Parathyroid adenoma (tissue), 2 donors: ENCODE measurements around the gene MYD88.

ENCODE experiments used
- H2AFZ ChIP-seq: fragments of 300-600 bp; sonication (generic); one replicate; pipeline ENCODE4 v1.7.0; 2017; ENCODE audit warnings: antibody characterized with exemption, mild to moderate bottlenecking
- H3K27ac ChIP-seq: fragments of 300-600 bp; sonication (generic); one replicate; pipeline ENCODE4 v1.7.0; 2017
- H3K27me3 ChIP-seq: fragments of 300-600 bp; sonication (generic); one replicate; pipeline ENCODE4 v1.7.0; 2017; ENCODE audit warnings: low read length; ENCODE audit not compliant: control insufficient read depth, insufficient read depth
- H3K36me3 ChIP-seq: fragments of 300-600 bp; sonication (generic); one replicate; pipeline ENCODE4 v1.7.0; 2017; ENCODE audit warnings: low read length; ENCODE audit not compliant: control insufficient read depth, insufficient read depth
- H3K4me1 ChIP-seq: fragments of 300-600 bp; sonication (generic); one replicate; pipeline ENCODE4 v1.7.0; 2017; ENCODE audit warnings: control low read depth
- H3K4me2 ChIP-seq: fragments of 300-600 bp; sonication (generic); one replicate; pipeline ENCODE4 v1.7.0; 2017; ENCODE audit warnings: low read length
- H3K4me3 ChIP-seq: fragments of 300-600 bp; sonication (generic); one replicate; pipeline ENCODE4 v1.7.0; 2017; ENCODE audit warnings: low read depth, low read length
- H3K79me2 ChIP-seq: fragments of 300-600 bp; sonication (generic); one replicate; pipeline ENCODE4 v1.7.0; 2017; ENCODE audit warnings: control low read depth
- H3K9ac ChIP-seq: fragments of 300-600 bp; sonication (generic); one replicate; pipeline ENCODE4 v1.7.0; 2017; ENCODE audit warnings: mild to moderate bottlenecking
- H3K9me3 ChIP-seq: fragments of 300-600 bp; sonication (generic); one replicate; pipeline ENCODE4 v1.7.0; 2017; ENCODE audit warnings: low read length; ENCODE audit not compliant: control insufficient read depth
- TF ChIP-seq, protein P1 (sequence below): fragments of 300-600 bp; sonication (generic); IDR thresholded peaks from one replicate; pipeline ENCODE4 v1.7.0; 2017; ENCODE audit warnings: antibody characterized with exemption, mild to moderate bottlenecking
- donor health status: primary hyperparathyroidism.

MYD88 gene

DNA sequence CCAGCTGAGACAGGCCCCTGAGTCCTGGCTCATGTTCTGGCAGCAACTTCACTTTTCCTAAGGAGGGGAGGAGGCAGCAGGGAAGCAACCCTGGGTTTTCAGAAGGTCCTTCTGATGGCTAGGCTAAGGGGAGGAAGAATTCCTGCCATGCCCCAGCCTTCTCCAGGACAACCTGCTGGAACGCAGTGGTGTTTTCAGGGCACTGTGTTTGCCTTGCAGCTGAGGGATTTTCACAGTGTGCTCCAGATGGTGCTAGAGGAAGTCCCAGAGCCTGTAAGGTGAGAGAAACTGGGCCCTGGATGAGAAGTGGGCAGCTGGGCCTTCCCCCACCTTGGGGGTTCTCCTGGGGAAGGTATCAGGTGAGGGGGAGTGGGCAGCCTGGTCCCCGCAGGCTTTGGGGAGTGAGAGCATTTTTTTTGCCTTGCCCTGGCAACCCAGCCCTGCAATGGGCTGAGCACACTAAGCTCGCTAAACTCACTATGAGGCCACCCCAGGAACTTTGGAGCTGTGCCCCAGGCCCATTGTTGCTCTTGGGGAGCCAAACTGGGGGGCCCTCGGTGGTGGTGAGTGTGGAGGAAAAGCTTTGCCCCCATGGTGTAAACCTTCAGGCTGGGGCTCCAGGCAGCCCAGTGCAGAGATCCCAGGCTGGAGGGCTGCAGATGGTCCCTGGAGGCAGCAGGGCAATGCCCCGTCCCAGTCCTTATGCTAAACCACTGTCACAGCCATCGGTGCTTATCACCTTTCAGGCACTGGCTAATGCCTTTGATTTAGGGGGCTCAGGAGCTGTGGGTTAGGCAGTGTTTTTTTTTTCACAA is 42.6 kb upstream of the MYD88 start:
- Histone ChIP-seq H3K79me2 (no peaks in the 10 kb centered on the region), H3K4me2 (no peak overlapping the region), H3K27me3 (no peaks in the 10 kb centered on the region), H3K4me1 (no peaks in the 10 kb centered on the region), H3K27ac (no peak overlapping the region), H3K36me3 (no peaks in the 10 kb centered on the region), H3K9me3 (no peaks in the 10 kb centered on the region), H3K9ac (no peak overlapping the region), H2AFZ (no peak overlapping the region), H3K4me3 (no peak overlapping the region)
- TF ChIP-seq, protein P1, sequence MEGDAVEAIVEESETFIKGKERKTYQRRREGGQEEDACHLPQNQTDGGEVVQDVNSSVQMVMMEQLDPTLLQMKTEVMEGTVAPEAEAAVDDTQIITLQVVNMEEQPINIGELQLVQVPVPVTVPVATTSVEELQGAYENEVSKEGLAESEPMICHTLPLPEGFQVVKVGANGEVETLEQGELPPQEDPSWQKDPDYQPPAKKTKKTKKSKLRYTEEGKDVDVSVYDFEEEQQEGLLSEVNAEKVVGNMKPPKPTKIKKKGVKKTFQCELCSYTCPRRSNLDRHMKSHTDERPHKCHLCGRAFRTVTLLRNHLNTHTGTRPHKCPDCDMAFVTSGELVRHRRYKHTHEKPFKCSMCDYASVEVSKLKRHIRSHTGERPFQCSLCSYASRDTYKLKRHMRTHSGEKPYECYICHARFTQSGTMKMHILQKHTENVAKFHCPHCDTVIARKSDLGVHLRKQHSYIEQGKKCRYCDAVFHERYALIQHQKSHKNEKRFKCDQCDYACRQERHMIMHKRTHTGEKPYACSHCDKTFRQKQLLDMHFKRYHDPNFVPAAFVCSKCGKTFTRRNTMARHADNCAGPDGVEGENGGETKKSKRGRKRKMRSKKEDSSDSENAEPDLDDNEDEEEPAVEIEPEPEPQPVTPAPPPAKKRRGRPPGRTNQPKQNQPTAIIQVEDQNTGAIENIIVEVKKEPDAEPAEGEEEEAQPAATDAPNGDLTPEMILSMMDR = no peak

DNA sequence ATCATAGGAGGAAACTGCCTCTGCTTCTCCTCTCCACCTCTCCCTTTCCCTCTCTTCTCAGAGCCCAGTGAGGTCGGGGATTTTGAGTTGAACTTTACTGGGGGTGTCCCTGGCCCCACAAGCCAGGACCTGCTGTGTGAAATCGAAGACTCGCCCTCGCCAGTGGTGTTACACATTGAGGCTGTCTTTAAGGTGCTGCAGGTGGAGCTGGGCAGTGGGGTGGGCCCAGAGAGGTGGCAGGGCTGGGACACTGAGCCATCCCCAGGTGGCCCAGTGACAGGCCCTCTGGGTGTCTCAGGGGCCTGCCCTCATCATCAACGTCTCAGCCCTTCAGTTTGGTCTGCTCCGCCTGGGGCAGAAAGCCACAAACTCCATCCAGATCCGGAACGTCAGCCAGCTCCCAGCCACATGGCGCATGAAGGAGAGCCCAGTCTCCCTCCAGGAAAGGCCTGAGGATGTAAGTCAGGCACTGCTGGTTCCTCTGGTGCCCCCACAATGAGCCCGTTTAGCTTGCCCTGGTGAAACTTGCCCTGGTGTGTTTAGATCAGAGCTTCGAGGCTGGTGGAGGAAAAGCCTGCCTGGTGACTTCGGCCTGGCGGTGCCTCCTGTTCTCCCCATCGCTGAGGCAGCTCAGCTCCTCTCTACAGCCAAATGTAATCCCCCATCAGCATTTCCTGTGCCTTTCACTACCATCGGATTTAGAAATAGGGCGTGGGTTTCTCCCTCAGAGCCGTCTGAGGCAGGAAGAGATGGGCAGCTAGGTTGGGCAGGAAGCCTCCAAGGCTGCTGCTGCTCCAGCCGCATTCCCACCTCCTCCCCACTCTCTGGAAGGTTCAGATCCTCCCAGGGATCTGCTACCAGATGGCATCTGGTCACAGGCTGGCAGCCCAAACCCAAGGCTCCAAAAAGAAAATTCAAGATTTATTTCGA is 40.8 kb upstream of the MYD88 start:
- no peak overlapping the region for H3K27ac ChIP-seq
- H2AFZ ChIP-seq = no peak overlapping the region
- H3K36me3 ChIP-seq = no peaks in the 10 kb centered on the region
- TF ChIP-seq, protein P1 = no peak
- H3K79me2 ChIP-seq = no peaks in the 10 kb centered on the region
- no peak overlapping the region for H3K9ac ChIP-seq
- no peak overlapping the region for H3K4me2 ChIP-seq
- no peaks in the 10 kb centered on the region for H3K27me3 ChIP-seq
- no peaks in the 10 kb centered on the region for H3K4me1 ChIP-seq
- H3K9me3 ChIP-seq = no peaks in the 10 kb centered on the region
- H3K4me3 ChIP-seq = no peak overlapping the region

DNA sequence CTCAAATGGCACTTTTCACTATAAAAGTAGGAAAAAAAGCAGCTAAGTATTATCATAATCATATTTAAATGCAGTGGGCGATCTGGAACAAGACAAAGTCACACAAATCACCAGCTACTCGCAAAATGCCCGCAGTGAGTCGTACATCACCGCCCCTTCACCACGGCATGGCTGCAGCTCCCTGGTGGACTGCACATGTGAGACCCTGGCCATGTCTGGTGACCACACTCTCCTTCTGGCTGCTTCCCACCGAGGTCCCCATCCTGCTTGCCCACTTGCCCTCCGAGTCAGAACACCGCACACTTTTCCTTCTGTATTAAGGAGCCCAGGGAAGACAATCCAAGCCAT is 40.1 kb upstream of the MYD88 start:
- H3K4me1 ChIP-seq = no peaks in the 10 kb centered on the region
- H3K9ac ChIP-seq = no peak overlapping the region
- H3K9me3 ChIP-seq = no peaks in the 10 kb centered on the region
- no peak overlapping the region for H3K27ac ChIP-seq
- no peak overlapping the region for H3K4me3 ChIP-seq
- TF ChIP-seq, protein P1 = no peak
- H3K4me2 ChIP-seq = no peak overlapping the region
- no peaks in the 10 kb centered on the region for H3K36me3 ChIP-seq
- H3K79me2 ChIP-seq = no peaks in the 10 kb centered on the region
- no peak overlapping the region for H2AFZ ChIP-seq
- H3K27me3 ChIP-seq = no peaks in the 10 kb centered on the region

DNA sequence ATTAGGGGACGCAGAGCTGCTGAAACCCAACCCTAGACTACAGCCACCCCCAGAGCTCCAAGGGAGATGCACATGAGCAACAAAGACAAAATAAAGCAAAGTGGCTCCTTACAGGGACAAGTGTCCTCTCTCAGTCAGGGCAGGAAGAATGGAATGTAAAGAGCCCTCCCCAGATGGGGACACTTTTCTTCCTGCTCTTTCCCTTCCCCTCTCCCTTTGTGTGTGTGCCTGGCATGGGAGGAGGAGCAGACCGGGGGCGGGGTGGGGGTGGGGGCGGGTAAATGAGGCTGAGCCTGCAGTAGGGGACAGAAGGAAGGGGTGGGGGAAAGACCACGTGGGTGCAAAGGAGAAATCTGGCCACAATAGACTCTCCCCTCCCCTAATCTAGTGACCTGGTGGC is 38.9 kb upstream of the MYD88 start:
- H3K4me3 ChIP-seq = no peak overlapping the region
- no peaks in the 10 kb centered on the region for H3K9me3 ChIP-seq
- H3K9ac ChIP-seq = no peak overlapping the region
- H3K27me3 ChIP-seq = no peaks in the 10 kb centered on the region
- no peaks in the 10 kb centered on the region for H3K36me3 ChIP-seq
- H3K4me1 ChIP-seq = no peaks in the 10 kb centered on the region
- no peak overlapping the region for H2AFZ ChIP-seq
- TF ChIP-seq, protein P1 = no peak
- H3K4me2 ChIP-seq = no peak overlapping the region
- H3K27ac ChIP-seq = no peak overlapping the region
- no peaks in the 10 kb centered on the region for H3K79me2 ChIP-seq
